Measurements from ENCODE around the gene ROCK2.
"Not testable (repeated sequence)": the region's sequence is repeated elsewhere in the genome, so short reads cannot be mapped to it uniquely, and the experiment has no call there.

The ROCK2 gene

GRCh38 chr2:11239147-11239546 is 105.3 kb downstream of the ROCK2 start:
- Mint-ChIP-seq H3K36me3 (ENCODE audit: low read depth) (no peaks in the 10 kb centered on the region), H3K4me3 (no peak overlapping the region), H3K9me3 (no peaks in the 10 kb centered on the region), H3K27ac (no peak overlapping the region), H3K4me1 (ENCODE audit: low read depth) (peaks cover 18% of the 10 kb centered on the region), H3K27me3 (no peaks in the 10 kb centered on the region)

GRCh38 chr2:11237122-11237521 is 107.3 kb downstream of the ROCK2 start:
- Mint-ChIP-seq H3K4me1 (ENCODE audit: low read depth) (peaks cover 18% of the 10 kb centered on the region), H3K27ac (no peak overlapping the region), H3K4me3 (no peak overlapping the region), H3K27me3 (no peaks in the 10 kb centered on the region), H3K36me3 (ENCODE audit: low read depth) (no peaks in the 10 kb centered on the region), H3K9me3 (no peaks in the 10 kb centered on the region)

GRCh38 chr2:11236335-11236734 is 108.1 kb downstream of the ROCK2 start:
- H3K4me1 Mint-ChIP-seq (ENCODE audit: low read depth) = peaks cover 18% of the 10 kb centered on the region
- no peak overlapping the region for H3K4me3 Mint-ChIP-seq
- peak overlapping the region; percentile 2 for H3K27ac Mint-ChIP-seq
- H3K9me3 Mint-ChIP-seq = no peaks in the 10 kb centered on the region
- H3K36me3 Mint-ChIP-seq (ENCODE audit: low read depth) = no peaks in the 10 kb centered on the region
- H3K27me3 Mint-ChIP-seq = no peaks in the 10 kb centered on the region

GRCh38 chr2:11235583-11235982 is 108.9 kb downstream of the ROCK2 start:
- H3K27me3 Mint-ChIP-seq = no peaks in the 10 kb centered on the region
- peaks cover 18% of the 10 kb centered on the region for H3K4me1 Mint-ChIP-seq (ENCODE audit: low read depth)
- H3K9me3 Mint-ChIP-seq = no peaks in the 10 kb centered on the region
- H3K36me3 Mint-ChIP-seq (ENCODE audit: low read depth) = no peaks in the 10 kb centered on the region
- no peak overlapping the region for H3K27ac Mint-ChIP-seq
- no peak overlapping the region for H3K4me3 Mint-ChIP-seq

GRCh38 chr2:11234309-11234708 is 110.1 kb downstream of the ROCK2 start:
- Mint-ChIP-seq H3K27me3 (no peaks in the 10 kb centered on the region), H3K4me3 (no peak overlapping the region), H3K4me1 (ENCODE audit: low read depth) (peaks cover 15% of the 10 kb centered on the region), H3K9me3 (no peaks in the 10 kb centered on the region), H3K36me3 (ENCODE audit: low read depth) (no peaks in the 10 kb centered on the region), H3K27ac (no peak overlapping the region)

- H3K27me3 Mint-ChIP-seq; H3K27ac Mint-ChIP-seq; H3K36me3 Mint-ChIP-seq (ENCODE audit: low read depth); H3K4me1 Mint-ChIP-seq (ENCODE audit: low read depth); H3K4me3 Mint-ChIP-seq; H3K9me3 Mint-ChIP-seq: not testable (repeated sequence)
These were observed 113.2 kb downstream of the ROCK2 start for GRCh38 chr2:11231193-11231592.

GRCh38 chr2:11228692-11229091 is 115.7 kb downstream of the ROCK2 start:
- Mint-ChIP-seq H3K9me3 (no peaks in the 10 kb centered on the region), H3K36me3 (ENCODE audit: low read depth) (peaks cover 20% of the 10 kb centered on the region), H3K27me3 (no peaks in the 10 kb centered on the region), H3K27ac (no peak overlapping the region), H3K4me1 (ENCODE audit: low read depth) (no peaks in the 10 kb centered on the region), H3K4me3 (no peak overlapping the region)

- H3K36me3 Mint-ChIP-seq (ENCODE audit: low read depth) = peaks cover 20% of the 10 kb centered on the region
- H3K4me1 Mint-ChIP-seq (ENCODE audit: low read depth) = no peaks in the 10 kb centered on the region
- H3K4me3 Mint-ChIP-seq = no peak overlapping the region
- no peaks in the 10 kb centered on the region for H3K27me3 Mint-ChIP-seq
- no peaks in the 10 kb centered on the region for H3K9me3 Mint-ChIP-seq
- no peak overlapping the region for H3K27ac Mint-ChIP-seq
These were observed 116.8 kb downstream of the ROCK2 start for GRCh38 chr2:11227595-11227994.

- peaks cover 27% of the 10 kb centered on the region for H3K36me3 Mint-ChIP-seq (ENCODE audit: low read depth)
- H3K4me1 Mint-ChIP-seq (ENCODE audit: low read depth) = no peaks in the 10 kb centered on the region
- H3K27ac Mint-ChIP-seq = no peak overlapping the region
- no peaks in the 10 kb centered on the region for H3K9me3 Mint-ChIP-seq
- H3K27me3 Mint-ChIP-seq = no peaks in the 10 kb centered on the region
- no peak overlapping the region for H3K4me3 Mint-ChIP-seq
These were observed 119.5 kb downstream of the ROCK2 start for GRCh38 chr2:11224887-11225286.

GRCh38 chr2:11222845-11223244 is 121.6 kb downstream of the ROCK2 start:
- Mint-ChIP-seq H3K9me3 (no peaks in the 10 kb centered on the region), H3K4me3 (no peak overlapping the region), H3K4me1 (ENCODE audit: low read depth) (no peaks in the 10 kb centered on the region), H3K36me3 (ENCODE audit: low read depth) (peaks cover 37% of the 10 kb centered on the region), H3K27ac (no peak overlapping the region), H3K27me3 (no peaks in the 10 kb centered on the region)

GRCh38 chr2:11220445-11220844 is 124.0 kb downstream of the ROCK2 start:
- Mint-ChIP-seq H3K36me3 (ENCODE audit: low read depth) (peaks cover 38% of the 10 kb centered on the region), H3K27ac (no peak overlapping the region), H3K4me3 (no peak overlapping the region), H3K27me3 (no peaks in the 10 kb centered on the region), H3K4me1 (ENCODE audit: low read depth) (no peaks in the 10 kb centered on the region), H3K9me3 (no peaks in the 10 kb centered on the region)

GRCh38 chr2:11215407-11215806 is 129.0 kb downstream of the ROCK2 start:
- Mint-ChIP-seq H3K27ac (no peak overlapping the region), H3K27me3 (no peaks in the 10 kb centered on the region), H3K9me3 (no peaks in the 10 kb centered on the region), H3K4me3 (no peak overlapping the region), H3K4me1 (ENCODE audit: low read depth) (no peaks in the 10 kb centered on the region), H3K36me3 (ENCODE audit: low read depth) (peaks cover 50% of the 10 kb centered on the region)

GRCh38 chr2:11214770-11215169 is 129.7 kb downstream of the ROCK2 start:
- Mint-ChIP-seq H3K4me1 (ENCODE audit: low read depth) (no peaks in the 10 kb centered on the region), H3K9me3 (no peaks in the 10 kb centered on the region), H3K27me3 (no peaks in the 10 kb centered on the region), H3K27ac (no peak overlapping the region), H3K4me3 (no peak overlapping the region), H3K36me3 (ENCODE audit: low read depth) (peaks cover 47% of the 10 kb centered on the region)

GRCh38 chr2:11213975-11214374 is 130.5 kb downstream of the ROCK2 start:
- H3K4me3 Mint-ChIP-seq = no peak overlapping the region
- no peaks in the 10 kb centered on the region for H3K9me3 Mint-ChIP-seq
- H3K36me3 Mint-ChIP-seq (ENCODE audit: low read depth) = peaks cover 42% of the 10 kb centered on the region
- H3K27ac Mint-ChIP-seq = no peak overlapping the region
- no peaks in the 10 kb centered on the region for H3K4me1 Mint-ChIP-seq (ENCODE audit: low read depth)
- no peaks in the 10 kb centered on the region for H3K27me3 Mint-ChIP-seq

- H3K27me3 Mint-ChIP-seq = no peaks in the 10 kb centered on the region
- no peak overlapping the region for H3K4me3 Mint-ChIP-seq
- peaks cover 38% of the 10 kb centered on the region for H3K36me3 Mint-ChIP-seq (ENCODE audit: low read depth)
- H3K27ac Mint-ChIP-seq = no peak overlapping the region
- H3K4me1 Mint-ChIP-seq (ENCODE audit: low read depth) = no peaks in the 10 kb centered on the region
- no peaks in the 10 kb centered on the region for H3K9me3 Mint-ChIP-seq
These were observed 131.3 kb downstream of the ROCK2 start for GRCh38 chr2:11213090-11213638.

GRCh38 chr2:11212645-11213044 is 131.8 kb downstream of the ROCK2 start:
- H3K36me3 Mint-ChIP-seq (ENCODE audit: low read depth) = peaks cover 36% of the 10 kb centered on the region
- H3K4me3 Mint-ChIP-seq = no peak overlapping the region
- no peaks in the 10 kb centered on the region for H3K4me1 Mint-ChIP-seq (ENCODE audit: low read depth)
- H3K27ac Mint-ChIP-seq = no peak overlapping the region
- no peaks in the 10 kb centered on the region for H3K9me3 Mint-ChIP-seq
- H3K27me3 Mint-ChIP-seq = no peaks in the 10 kb centered on the region
